A549 (cell line): ENCODE data around the gene PLCH2. TPM values are rescaled to one million over a fixed set of nuclear protein-coding genes. Genes with fewer than 3 reads are reported as not detected.
A peak's percentile ranks its signal among the peaks of the same experiment; 100 is the strongest.

Experiments
- ATAC-seq, 2 experiments: fragments of 200-7000 bp in 1 of 2; fragments of >200 bp in 1 of 2; cut with Nextera tagmentation in 1 of 2; cut with Tn5 transposase in 1 of 2; 3 replicates each; pipeline versions ENCODE4 v1.8.0 to v1.9.1; 2018 to 2020; ENCODE audit warnings: mild to moderate bottlenecking in 1 of 2, moderate library complexity in 1 of 2
- CTCF ChIA-PET: fragments of 300-600 bp; sonication (Branson Sonifier 250); formaldehyde crosslinking; extraction: SDS; loops from one replicate; lab custom pipeline; 2021; ENCODE audit warnings: antibody characterized with exemption, inconsistent platforms; lab: Yijun Ruan, JAX
- POLR2A ChIA-PET: fragments of 350-600 bp; formaldehyde crosslinking; extraction: SDS; loops from one replicate; lab custom pipeline; 2021; ENCODE audit warnings: antibody characterized with exemption, inconsistent platforms; lab: Yijun Ruan, JAX
- DNase-seq, 2 experiments: peaks; one replicate each; pipeline versions ENCODE4 v3.0.0 to v3.0.0-alpha.2; 2011 to 2016; ENCODE audit warnings: low read depth in 1 of 2, low spot score in 1 of 2
- FAIRE-seq: peaks from 2 replicates; lab custom pipeline; 2011; peaks lifted over from hg19 to GRCh38; lab: Jason Lieb, UNC
- H3K27ac ChIP-seq, 2 experiments: fragments of >200 bp; sonication (Bioruptor Twin); formaldehyde crosslinking; 3 replicates each; pipeline ENCODE4 v1.5.1; 2016 to 2017
- H3K4me1 ChIP-seq: fragments of >200 bp; sonication (Bioruptor Twin); formaldehyde crosslinking; 3 replicates; pipeline ENCODE4 v1.6.1; 2016
- H3K4me2 ChIP-seq: fragments of >200 bp; sonication (Bioruptor Twin); formaldehyde crosslinking; 3 replicates; pipeline ENCODE4 v1.6.1; 2016
- H3K4me3 ChIP-seq: fragments of >200 bp; sonication (Bioruptor Twin); formaldehyde crosslinking; 3 replicates; pipeline ENCODE4 v1.5.1; 2016
- H3K9me3 ChIP-seq: fragments of >200 bp; sonication (Bioruptor Twin); formaldehyde crosslinking; 3 replicates; pipeline ENCODE4 v1.6.1; 2016
- BCL3 ChIP-seq: fragments of >200 bp; sonication (Bioruptor Twin); formaldehyde crosslinking; IDR thresholded peaks from 3 replicates; pipeline ENCODE4 v1.6.1; 2016
- CBX2 ChIP-seq: fragments of 200-600 bp; sonication (generic); IDR thresholded peaks from 2 replicates; pipeline ENCODE4 v1.6.1; 2016; ENCODE audit warnings: low read depth, mild to moderate bottlenecking, borderline replicate concordance
- CHD4 ChIP-seq: fragments of 200-600 bp; sonication (generic); IDR thresholded peaks from 2 replicates; pipeline ENCODE4 v1.6.1; 2016; ENCODE audit warnings: antibody characterized with exemption, mild to moderate bottlenecking, borderline replicate concordance
- EHF ChIP-seq: fragments of 250-450 bp; sonication (Bioruptor Pico); IDR thresholded peaks from 2 replicates; pipeline ENCODE4 v1.5.0; 2020; ENCODE audit warnings: mild to moderate bottlenecking
- EHMT2 ChIP-seq: fragments of 200-600 bp; sonication (generic); IDR thresholded peaks from 2 replicates; pipeline ENCODE4 v1.6.1; 2016; ENCODE audit warnings: antibody characterized with exemption, low read depth, mild to moderate bottlenecking, moderate library complexity
- FOSB ChIP-seq: fragments of 250-450 bp; sonication (Bioruptor Pico); IDR thresholded peaks from 2 replicates; pipeline ENCODE4 v1.5.0; 2020; ENCODE audit warnings: mild to moderate bottlenecking, moderate library complexity
- HDAC2 ChIP-seq: fragments of 200-600 bp; sonication (generic); IDR thresholded peaks from 2 replicates; pipeline ENCODE4 v1.6.1; 2016
- HOXB5 ChIP-seq: fragments of 250-450 bp; sonication (Bioruptor Pico); IDR thresholded peaks from 2 replicates; pipeline ENCODE4 v1.5.0; 2020; ENCODE audit warnings: mild to moderate bottlenecking, moderate library complexity
- MYC ChIP-seq: IDR thresholded peaks from 2 replicates; pipeline ENCODE4 v1.6.1; 2012; ENCODE audit warnings: mild to moderate bottlenecking, inconsistent platforms, low read length, improper control_type of control experiment, borderline replicate concordance
- PBX3 ChIP-seq: IDR thresholded peaks from 2 replicates; pipeline ENCODE4 v1.6.1; 2012
- PHF8 ChIP-seq: fragments of 200-600 bp; sonication (generic); IDR thresholded peaks from 2 replicates; pipeline ENCODE4 v1.6.1; 2016; ENCODE audit warnings: low read depth, mild to moderate bottlenecking, antibody characterized with exemption, moderate library complexity, borderline replicate concordance
- POLR2AphosphoS2 ChIP-seq: conservative IDR thresholded peaks from 2 replicates; pipeline ENCODE4 v1.6.1; 2012; ENCODE audit warnings: low read length, improper control_type of control experiment, inconsistent platforms
- RFX5 ChIP-seq: fragments of 450-650 bp; IDR thresholded peaks from 2 replicates; pipeline ENCODE4 v1.7.1; 2014; ENCODE audit warnings: antibody characterized with exemption, mild to moderate bottlenecking, moderate library complexity
- RNF2 ChIP-seq: fragments of 200-600 bp; sonication (generic); IDR thresholded peaks from 2 replicates; pipeline ENCODE4 v1.6.1; 2016; ENCODE audit warnings: low read depth, mild to moderate bottlenecking, antibody characterized with exemption, moderate library complexity, borderline replicate concordance
- USF2 ChIP-seq: fragments of 450-650 bp; IDR thresholded peaks from 2 replicates; pipeline ENCODE4 v1.6.1; 2014; ENCODE audit warnings: antibody characterized with exemption
- ZFP36 ChIP-seq: fragments of 450-650 bp; IDR thresholded peaks from 2 replicates; pipeline ENCODE4 v1.6.1; 2014; ENCODE audit warnings: borderline replicate concordance; ENCODE audit not compliant: partially characterized antibody
- ZNF302 ChIP-seq: fragments of 250-450 bp; sonication (Bioruptor Pico); IDR thresholded peaks from 2 replicates; pipeline ENCODE4 v1.9.0; 2021; ENCODE audit warnings: inconsistent platforms, mild to moderate bottlenecking, moderate library complexity
- WGBS: methylation state at CpG from one replicate; pipeline ENCODE4 v1.1.6; 2017; ENCODE audit errors: missing lambda C conversion rate; 5-methylcytosine and 5-hydroxymethylcytosine counted together
- polyA plus RNA-seq, 4 experiments: library from polyadenylated mRNA; depleted of rRNA in 3 of 4; stranded (reverse); fragments of >200 nt; fragmentation: RNase III in 1 of 4; extraction: RNeasy Plus Mini Kit Qiagen cat#74134 plus additional on column Dnase treatment in 1 of 4; gene quantifications; 2 replicates in 3 of 4; 3 replicates in 1 of 4; pipeline ENCODE4 v1.2.3, GENCODE V29; 2011 to 2017
- TF ChIP-seq, protein P1 (sequence below): fragments of 200-600 bp; sonication (generic); IDR thresholded peaks from 2 replicates; pipeline ENCODE4 v1.6.1; 2016; ENCODE audit warnings: antibody characterized with exemption, mild to moderate bottlenecking, moderate library complexity

Gene PLCH2
- polyA plus RNA-seq, 2 of the 4 experiments (the other 2 are of a cell fraction), result 0.10 to 0.18 TPM

GRCh38 chr1:2452201-2452931, 23.7 kb upstream of the PLCH2 start:
- peak overlapping the region; percentile 90 to 91 for H3K27ac ChIP-seq
- no peak for FAIRE-seq
- TF ChIP-seq ZFP36 (peak; percentile 25), RNF2 (no peak)
- TF ChIP-seq, all 56 proteins: peak for 1
- Histone ChIP-seq H3K4me1 (peaks cover 62% of the 10 kb centered on the region), H3K4me3 (peak overlapping the region; percentile 20; the same call in 1 of the 3 replicates), H3K9me3 (no peaks in the 10 kb centered on the region), H3K4me2 (peak overlapping the region; percentile 79)
- ChIA-PET CTCF (interaction anchor here (0.8 to 1.9 kb wide), 7 partner anchors 8 to 95 kb away, joined by 3 to 7 read pairs (median 3); no protein-coding TSS in a partner anchor), POLR2A (no interaction called here)
- DNase-seq (peak in 1 of 2 experiments; percentile 46), ATAC-seq (peak; percentile 22 to 48; a peak in 4 of 6 replicates)
- WGBS, result 0% methylated on average over 4 of the region's 21 CpGs

DNA sequence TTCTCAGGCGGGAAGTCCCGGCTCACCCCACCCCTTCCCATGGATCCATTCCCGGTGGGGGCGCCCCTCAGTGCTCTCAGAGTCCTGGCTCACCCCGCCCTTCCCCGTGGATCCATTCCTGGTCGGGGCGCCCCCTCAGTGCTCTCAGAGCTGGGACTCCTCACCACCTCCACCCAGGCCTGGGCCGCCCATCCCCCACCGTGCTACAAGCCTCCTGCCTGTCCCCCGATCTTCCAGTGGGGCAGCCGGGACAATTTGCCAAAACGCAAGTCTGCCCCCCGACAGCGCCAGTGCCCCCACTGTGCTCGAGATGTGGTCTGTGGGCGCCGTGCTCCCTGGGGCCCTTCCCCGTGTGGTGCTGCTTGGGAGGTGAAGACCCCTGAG, 23.2 kb upstream of the PLCH2 start:
- no peak for FAIRE-seq
- CTCF ChIA-PET, result interaction anchor here (0.8 to 1.9 kb wide), 6 partner anchors 9 to 94 kb away, joined by 3 to 7 read pairs (median 4); no protein-coding TSS in a partner anchor
- 64% methylated on average over 9 of the region's 19 CpGs for WGBS
- H3K4me1 ChIP-seq, result peaks cover 56% of the 10 kb centered on the region
- DNase-seq, result no peak
- TF ChIP-seq CBX2, result no peak
- TF ChIP-seq HDAC2, result no peak
- TF ChIP-seq USF2, result no peak
- TF ChIP-seq MYC, result no peak
- TF ChIP-seq EHMT2, result no peak
- no peak for TF ChIP-seq PHF8
- TF ChIP-seq ZNF302 (CRISPR knock-in tag), result no peak
- no peak for TF ChIP-seq FOSB
- TF ChIP-seq HOXB5 (CRISPR knock-in tag), result no peak
- no peak for TF ChIP-seq BCL3
- no peak for TF ChIP-seq RFX5
- no peak for TF ChIP-seq CHD4
- no peak for TF ChIP-seq POLR2AphosphoS2
- TF ChIP-seq PBX3, result no peak
- no peak for TF ChIP-seq EHF (CRISPR knock-in tag)
- TF ChIP-seq, protein P1, sequence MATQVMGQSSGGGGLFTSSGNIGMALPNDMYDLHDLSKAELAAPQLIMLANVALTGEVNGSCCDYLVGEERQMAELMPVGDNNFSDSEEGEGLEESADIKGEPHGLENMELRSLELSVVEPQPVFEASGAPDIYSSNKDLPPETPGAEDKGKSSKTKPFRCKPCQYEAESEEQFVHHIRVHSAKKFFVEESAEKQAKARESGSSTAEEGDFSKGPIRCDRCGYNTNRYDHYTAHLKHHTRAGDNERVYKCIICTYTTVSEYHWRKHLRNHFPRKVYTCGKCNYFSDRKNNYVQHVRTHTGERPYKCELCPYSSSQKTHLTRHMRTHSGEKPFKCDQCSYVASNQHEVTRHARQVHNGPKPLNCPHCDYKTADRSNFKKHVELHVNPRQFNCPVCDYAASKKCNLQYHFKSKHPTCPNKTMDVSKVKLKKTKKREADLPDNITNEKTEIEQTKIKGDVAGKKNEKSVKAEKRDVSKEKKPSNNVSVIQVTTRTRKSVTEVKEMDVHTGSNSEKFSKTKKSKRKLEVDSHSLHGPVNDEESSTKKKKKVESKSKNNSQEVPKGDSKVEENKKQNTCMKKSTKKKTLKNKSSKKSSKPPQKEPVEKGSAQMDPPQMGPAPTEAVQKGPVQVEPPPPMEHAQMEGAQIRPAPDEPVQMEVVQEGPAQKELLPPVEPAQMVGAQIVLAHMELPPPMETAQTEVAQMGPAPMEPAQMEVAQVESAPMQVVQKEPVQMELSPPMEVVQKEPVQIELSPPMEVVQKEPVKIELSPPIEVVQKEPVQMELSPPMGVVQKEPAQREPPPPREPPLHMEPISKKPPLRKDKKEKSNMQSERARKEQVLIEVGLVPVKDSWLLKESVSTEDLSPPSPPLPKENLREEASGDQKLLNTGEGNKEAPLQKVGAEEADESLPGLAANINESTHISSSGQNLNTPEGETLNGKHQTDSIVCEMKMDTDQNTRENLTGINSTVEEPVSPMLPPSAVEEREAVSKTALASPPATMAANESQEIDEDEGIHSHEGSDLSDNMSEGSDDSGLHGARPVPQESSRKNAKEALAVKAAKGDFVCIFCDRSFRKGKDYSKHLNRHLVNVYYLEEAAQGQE, result no peak
- TF ChIP-seq, all 56 proteins: peak for 0
- ATAC-seq, result no peak
- no peak overlapping the region for H3K4me3 ChIP-seq
- H3K4me2 ChIP-seq, result peak overlapping the region; percentile 79
- peak overlapping the region; percentile 90 to 91 for H3K27ac ChIP-seq
- POLR2A ChIA-PET, result no interaction called here
- no peaks in the 10 kb centered on the region for H3K9me3 ChIP-seq
